ENCODE data around the gene NGF.

Gene NGF

DNA sequence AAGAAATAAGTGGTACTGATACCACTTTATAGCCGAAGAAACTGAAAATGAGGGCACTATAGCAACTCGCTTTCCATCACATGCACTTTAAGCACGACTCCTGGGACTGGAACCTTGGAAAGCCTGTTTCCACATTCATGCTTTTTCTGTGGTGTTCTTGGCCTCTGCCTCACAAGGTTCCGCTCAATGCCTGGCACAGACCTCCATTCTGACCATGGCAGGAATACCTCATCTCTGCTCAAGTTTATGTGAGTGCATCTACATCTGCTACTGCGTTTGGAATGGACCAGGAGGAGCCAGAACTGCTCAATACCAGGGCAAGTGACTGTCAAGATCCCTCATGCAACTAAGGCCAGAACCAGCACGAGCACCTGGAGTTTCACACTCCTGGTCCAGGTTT lies 11.6 kb downstream of the NGF start:
- peaks cover 0 to 47% (median 17%) of the 10 kb centered on the region in 4 donors for H3K4me1 ChIP-seq
- TF ChIP-seq, protein P1, sequence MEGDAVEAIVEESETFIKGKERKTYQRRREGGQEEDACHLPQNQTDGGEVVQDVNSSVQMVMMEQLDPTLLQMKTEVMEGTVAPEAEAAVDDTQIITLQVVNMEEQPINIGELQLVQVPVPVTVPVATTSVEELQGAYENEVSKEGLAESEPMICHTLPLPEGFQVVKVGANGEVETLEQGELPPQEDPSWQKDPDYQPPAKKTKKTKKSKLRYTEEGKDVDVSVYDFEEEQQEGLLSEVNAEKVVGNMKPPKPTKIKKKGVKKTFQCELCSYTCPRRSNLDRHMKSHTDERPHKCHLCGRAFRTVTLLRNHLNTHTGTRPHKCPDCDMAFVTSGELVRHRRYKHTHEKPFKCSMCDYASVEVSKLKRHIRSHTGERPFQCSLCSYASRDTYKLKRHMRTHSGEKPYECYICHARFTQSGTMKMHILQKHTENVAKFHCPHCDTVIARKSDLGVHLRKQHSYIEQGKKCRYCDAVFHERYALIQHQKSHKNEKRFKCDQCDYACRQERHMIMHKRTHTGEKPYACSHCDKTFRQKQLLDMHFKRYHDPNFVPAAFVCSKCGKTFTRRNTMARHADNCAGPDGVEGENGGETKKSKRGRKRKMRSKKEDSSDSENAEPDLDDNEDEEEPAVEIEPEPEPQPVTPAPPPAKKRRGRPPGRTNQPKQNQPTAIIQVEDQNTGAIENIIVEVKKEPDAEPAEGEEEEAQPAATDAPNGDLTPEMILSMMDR (IDR thresholded peaks at IDR 0.05), result no peak
- peak overlapping the region in 1 of 2 donors; percentile 55 for H3K27ac ChIP-seq

DNA sequence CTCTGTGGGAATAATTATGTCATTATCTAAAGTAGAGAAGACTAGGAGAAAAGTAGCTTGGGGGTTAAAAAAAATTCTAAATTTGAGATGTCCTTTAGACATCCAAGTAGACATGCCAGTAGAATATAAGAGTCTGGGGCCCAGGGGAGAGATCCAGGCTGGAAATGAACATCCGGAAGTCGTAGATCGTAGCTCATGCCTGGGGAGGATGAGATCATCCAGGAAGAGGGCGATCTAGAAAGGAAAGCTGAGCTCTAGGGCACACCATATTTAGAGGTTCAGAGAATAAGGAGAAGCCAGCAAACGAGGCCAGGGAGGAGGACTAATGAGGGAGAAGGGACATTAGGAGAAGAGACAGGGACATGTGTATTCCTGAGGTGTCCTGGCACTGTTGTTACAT lies 12.2 kb downstream of the NGF start:
- Histone ChIP-seq H3K9me3 (no peaks in the 10 kb centered on the region), H3K4me3 (no peak overlapping the region), H3K36me3 (no peaks in the 10 kb centered on the region), H3K27ac (peak overlapping the region in 1 of 2 donors; percentile 55), H3K4me1 (peaks cover 0 to 42% (median 12%) of the 10 kb centered on the region in 4 donors), H3K27me3 (no peaks in the 10 kb centered on the region)
- DNase-seq, result no peak
- TF ChIP-seq, protein P1 (IDR thresholded peaks at IDR 0.05), result no peak
- intact Hi-C loops (cut with DNase I; ENCODE audit: low total_unique reads), result no loop called here

More for the DNA sequence above, 11.6 kb downstream of the NGF start:
- DNase-seq, result no peak
- Histone ChIP-seq H3K4me3 (no peak overlapping the region), H3K27me3 (no peaks in the 10 kb centered on the region), H3K36me3 (no peaks in the 10 kb centered on the region), H3K9me3 (no peaks in the 10 kb centered on the region)
- intact Hi-C loops (cut with DNase I; ENCODE audit: low total_unique reads), result no loop called here

DNA sequence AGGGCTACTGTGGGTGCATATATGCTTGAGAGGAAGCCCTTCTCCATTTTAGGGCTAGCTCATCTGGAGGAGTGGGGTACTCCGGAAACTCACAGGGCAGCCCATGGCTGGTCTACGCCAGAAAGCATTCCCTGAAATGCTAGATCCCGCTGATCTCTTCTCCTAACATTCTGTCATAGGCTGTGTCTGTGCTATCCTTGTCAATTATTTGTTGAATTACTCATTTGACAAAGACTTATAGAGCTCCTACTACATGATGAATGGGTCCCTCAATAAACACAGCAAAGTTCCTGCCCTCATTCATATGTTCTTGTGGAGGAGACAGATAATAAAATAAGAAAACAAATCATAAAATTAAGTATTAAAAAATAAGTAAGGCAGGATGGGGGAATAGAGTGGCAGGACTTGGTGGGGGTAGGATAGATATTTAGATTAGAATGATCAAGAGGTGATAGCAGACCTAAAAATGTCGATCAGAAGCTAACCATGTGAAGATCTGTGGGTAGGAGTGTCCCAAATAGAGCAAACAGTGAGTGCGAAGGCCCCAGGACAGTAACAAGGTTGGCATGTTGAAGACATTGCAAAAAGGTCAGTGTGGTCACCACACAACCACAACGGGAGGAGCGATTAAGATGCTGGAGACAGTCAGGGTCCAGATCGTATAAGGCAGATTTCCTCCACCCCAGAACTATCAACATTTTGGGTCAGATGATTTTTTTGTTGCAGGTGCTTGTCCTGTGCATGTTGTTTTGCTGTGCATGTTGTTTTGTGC lies 13.2 kb downstream of the NGF start:
- H3K4me3 ChIP-seq, result no peak overlapping the region
- H3K27me3 ChIP-seq, result no peaks in the 10 kb centered on the region
- H3K36me3 ChIP-seq, result no peaks in the 10 kb centered on the region
- H3K9me3 ChIP-seq, result no peaks in the 10 kb centered on the region
- intact Hi-C loops (cut with DNase I; ENCODE audit: low total_unique reads), result no loop called here
- H3K4me1 ChIP-seq, result peaks cover 0 to 31% (median 3%) of the 10 kb centered on the region in 4 donors
- H3K27ac ChIP-seq, result no peak overlapping the region
- no peak for DNase-seq
- TF ChIP-seq, protein P1 (IDR thresholded peaks at IDR 0.05), result no peak

DNA sequence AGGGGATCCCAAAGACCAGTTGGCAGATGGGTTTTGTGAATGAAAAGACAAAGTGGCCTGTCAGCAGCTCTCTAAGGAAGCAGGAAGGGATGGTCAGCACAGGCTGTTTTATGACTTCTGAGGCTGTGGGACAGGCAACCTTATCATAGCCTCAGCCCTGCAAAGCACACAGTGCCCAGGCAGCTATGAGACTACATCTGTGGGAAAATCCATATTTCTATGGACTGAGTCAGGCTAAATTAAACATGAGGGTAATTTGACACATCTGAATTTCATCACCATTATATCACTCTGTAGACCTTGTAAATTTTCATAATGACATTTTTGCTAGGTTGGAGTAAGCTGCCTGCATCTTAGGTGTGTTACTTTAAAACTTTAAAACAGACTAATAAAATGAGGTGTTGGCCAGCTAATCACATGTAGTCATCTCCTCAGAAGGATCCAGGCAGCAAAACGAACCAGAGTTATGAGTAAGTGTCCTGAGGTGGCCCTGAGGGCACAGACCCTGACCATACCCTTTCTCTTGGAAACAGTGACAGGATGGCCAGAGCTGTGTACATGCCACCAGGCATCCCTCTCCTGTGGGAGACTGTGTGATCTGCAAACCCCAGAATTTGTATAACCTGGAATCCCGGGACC lies 14.6 kb downstream of the NGF start:
- intact Hi-C loops (cut with DNase I; ENCODE audit: low total_unique reads), result no loop called here
- no peak overlapping the region for H3K27ac ChIP-seq
- no peaks in the 10 kb centered on the region for H3K36me3 ChIP-seq
- H3K4me1 ChIP-seq, result peaks cover 0 to 26% (median 2%) of the 10 kb centered on the region in 4 donors
- H3K9me3 ChIP-seq, result no peaks in the 10 kb centered on the region
- H3K4me3 ChIP-seq, result no peak overlapping the region
- no peak for DNase-seq
- TF ChIP-seq, protein P1 (IDR thresholded peaks at IDR 0.05), result no peak
- no peaks in the 10 kb centered on the region for H3K27me3 ChIP-seq

DNA sequence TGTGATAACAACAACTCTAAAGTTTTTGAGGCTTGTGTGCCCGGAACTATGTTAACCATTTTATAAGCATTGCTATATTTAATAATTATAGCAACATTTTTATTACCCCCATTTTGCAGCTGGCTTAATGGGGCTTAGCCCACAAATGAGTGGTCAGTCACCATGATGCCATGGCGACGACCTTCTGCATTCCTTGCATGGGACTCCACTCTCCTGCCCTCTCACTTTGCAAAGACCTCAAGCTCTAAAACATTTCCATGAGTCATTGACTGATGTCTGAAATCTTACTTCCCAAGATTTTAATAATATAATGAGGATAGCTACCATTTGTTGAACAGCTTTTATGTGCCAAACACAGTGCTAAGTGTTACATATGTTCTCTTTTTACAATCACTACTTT lies 15.4 kb downstream of the NGF start:
- Histone ChIP-seq H3K36me3 (no peaks in the 10 kb centered on the region), H3K9me3 (no peaks in the 10 kb centered on the region), H3K4me3 (no peak overlapping the region), H3K27me3 (no peaks in the 10 kb centered on the region), H3K4me1 (peaks cover 0 to 24% (median 2%) of the 10 kb centered on the region in 4 donors), H3K27ac (no peak overlapping the region)
- DNase-seq, result no peak
- TF ChIP-seq, protein P1 (IDR thresholded peaks at IDR 0.05), result no peak
- intact Hi-C loops (cut with DNase I; ENCODE audit: low total_unique reads), result no loop called here

All from tibial artery (tissue), 4 donors.